B cell (primary cell): ENCODE measurements around the gene DLST. TPM values are rescaled to one million over a fixed set of nuclear protein-coding genes. Genes with fewer than 3 reads are reported as not detected.

Source experiments
- ATAC-seq: fragments of 200-7000 bp; cut with Tn5 transposase; one replicate; pipeline ENCODE4 v1.10.0; 2021; ENCODE audit warnings: low read depth, mild to moderate bottlenecking, moderate number of reproducible peaks, moderate library complexity
- CTCF ChIA-PET: fragments of 350-600 bp; sonication (Branson Sonifier 250); formaldehyde crosslinking; loops from one replicate; lab custom pipeline; 2021; ENCODE audit warnings: antibody characterized with exemption, inconsistent platforms; lab: Charles Lee
- POLR2A ChIA-PET: fragments of 350-600 bp; sonication (Branson Sonifier 250); formaldehyde crosslinking; loops from one replicate; lab custom pipeline; 2021; ENCODE audit warnings: antibody characterized with exemption; lab: Charles Lee
- DNase-seq: peaks from one replicate; pipeline ENCODE4 v3.0.0; 2013
- H2AFZ ChIP-seq: 2 replicates; pipeline ENCODE4 v1.6.1; 2012; ENCODE audit warnings: mild to moderate bottlenecking, low read depth, low read length; ENCODE audit not compliant: insufficient read depth, poor library complexity, severe bottlenecking
- H3K27ac ChIP-seq, 2 donors: 1 replicate in 1 of 2; 2 replicates in 1 of 2; pipeline ENCODE4 v1.5.1; 2012 to 2013; ENCODE audit warnings: low read length in 2 of 2, mild to moderate bottlenecking in 2 of 2, moderate library complexity in 1 of 2
- H3K27me3 ChIP-seq, 4 experiments: fragments of 200-600 bp in 1 of 4; sonication (generic) in 1 of 4; replicated peaks in 1 of 4; 1 replicate in 2 of 4; 2 replicates in 2 of 4; pipeline versions ENCODE4 v1.6.1 to v1.7.0; 2013 to 2016; ENCODE audit warnings: low read length in 3 of 4, mild to moderate bottlenecking in 2 of 4, mixed read lengths in 1 of 4, moderate library complexity in 1 of 4; ENCODE audit not compliant: insufficient read depth in 4 of 4, control insufficient read depth in 3 of 4; ENCODE audit errors: control extremely low read depth in 1 of 4
- H3K36me3 ChIP-seq, 2 experiments: replicated peaks in 1 of 2; 1 replicate in 1 of 2; 2 replicates in 1 of 2; pipeline versions ENCODE4 v1.6.1 to v1.7.1; 2013; ENCODE audit warnings: low read length in 1 of 2; ENCODE audit not compliant: insufficient read depth in 2 of 2, control insufficient read depth in 1 of 2; ENCODE audit errors: control extremely low read depth in 1 of 2, extremely low read depth in 1 of 2
- H3K4me1 ChIP-seq, 2 donors: fragments of 200-600 bp in 1 of 2; sonication (generic) in 1 of 2; 1 replicate in 1 of 2; 2 replicates in 1 of 2; pipeline versions ENCODE4 v1.5.1 to v1.6.1; 2013 to 2017; ENCODE audit warnings: low read length in 2 of 2; ENCODE audit not compliant: control insufficient read depth in 2 of 2, insufficient read depth in 2 of 2
- H3K4me2 ChIP-seq: replicated peaks from 2 replicates; pipeline ENCODE3; 2012; ENCODE audit warnings: mild to moderate bottlenecking, low read depth, low read length; ENCODE audit not compliant: poor library complexity, severe bottlenecking
- H3K4me3 ChIP-seq, 5 experiments: fragments of 200-600 bp in 1 of 5; sonication (generic) in 1 of 5; 1 replicate in 3 of 5; 2 replicates in 2 of 5; pipeline versions ENCODE4 v1.5.1 to v1.7.0; 2011 to 2016; ENCODE audit warnings: low read length in 4 of 5, mild to moderate bottlenecking in 4 of 5, low read depth in 2 of 5, control low read depth in 1 of 5, moderate library complexity in 1 of 5; ENCODE audit not compliant: insufficient read depth in 1 of 5; ENCODE audit errors: control extremely low read depth in 1 of 5, extremely low read depth in 1 of 5
- H3K79me2 ChIP-seq: fragments of 200-600 bp; sonication (generic); one replicate; pipeline ENCODE4 v1.6.0; 2016; ENCODE audit warnings: low read length; ENCODE audit not compliant: control insufficient read depth, insufficient read depth
- H3K9ac ChIP-seq: fragments of 200-600 bp; sonication (generic); 2 replicates; pipeline ENCODE4 v1.6.1; 2017; ENCODE audit warnings: mild to moderate bottlenecking, low read length, moderate library complexity
- H3K9me3 ChIP-seq, 3 donors: one replicate each; pipeline versions ENCODE4 v1.6.1 to v1.7.1; 2013; ENCODE audit warnings: low read length in 2 of 3; ENCODE audit not compliant: control insufficient read depth in 2 of 3, insufficient read depth in 1 of 3; ENCODE audit errors: control extremely low read depth in 1 of 3
- H4K20me1 ChIP-seq: 2 replicates; pipeline ENCODE4 v1.6.0; 2012; ENCODE audit warnings: mild to moderate bottlenecking, low read length; ENCODE audit not compliant: insufficient read depth, control insufficient read depth, poor library complexity, severe bottlenecking
- H3K27ac Mint-ChIP-seq: one replicate; pipeline ENCODE4 v1.8.0; 2021; ENCODE audit warnings: mixed read lengths
- H3K27me3 Mint-ChIP-seq: one replicate; pipeline ENCODE4 v1.8.0; 2021; ENCODE audit warnings: mixed read lengths
- H3K4me1 Mint-ChIP-seq: one replicate; pipeline ENCODE4 v1.8.0; 2021; ENCODE audit warnings: mixed read lengths
- H3K4me3 Mint-ChIP-seq: one replicate; pipeline ENCODE4 v1.8.0; 2021; ENCODE audit warnings: mixed read lengths
- H3K9me3 Mint-ChIP-seq: one replicate; pipeline ENCODE4 v1.8.0; 2022; ENCODE audit warnings: mixed read lengths; ENCODE audit not compliant: insufficient read depth
- CTCF ChIP-seq: fragments of 200-600 bp; IDR thresholded peaks from one replicate; pipeline ENCODE4 v1.8.0; 2022; ENCODE audit warnings: antibody characterized with exemption, mild to moderate bottlenecking
- EZH2 ChIP-seq: IDR thresholded peaks from 2 replicates; pipeline ENCODE4 v1.6.1; 2012; ENCODE audit warnings: borderline replicate concordance, low read depth, mild to moderate bottlenecking, moderate library complexity, low read length; ENCODE audit not compliant: insufficient read depth, poor library complexity, severe bottlenecking
- WGBS: methylation state at CpG from one replicate; pipeline ENCODE4 v1.1.5; 2013; ENCODE audit warnings: missing lambda C conversion rate; ENCODE audit not compliant: insufficient coverage; 5-methylcytosine and 5-hydroxymethylcytosine counted together
- intact Hi-C: fragments of 100-400 bp; cut with micrococcal nuclease; formaldehyde crosslinking; loops from one replicate; pipeline ENCODE4 v1.10.0; 2022
- polyA plus RNA-seq: library from polyadenylated mRNA; depleted of rRNA; stranded (reverse); fragments of >200 nt; gene quantifications from 2 replicates; pipeline ENCODE4 v1.2.3, GENCODE V29; 2012
- total RNA-seq, 2 donors: library from RNA; stranded (reverse); fragments of 120-200 nt in 1 of 2; gene quantifications; 1 replicate in 1 of 2; 2 replicates in 1 of 2; pipeline versions ENCODE4 v1.2.3 to v1.2.4, GENCODE V29; 2013 to 2022

DLST gene
- total and polyA plus RNA-seq, 2 donors (not counting 1 experiment from before 2014, with no cell fraction given), result 73.1 to 89.5 TPM

GRCh38 chr14:74866708-74867389, 14.9 kb upstream of the DLST start:
- H3K27ac ChIP-seq, result no peak overlapping the region
- H3K4me2 ChIP-seq, result no peak overlapping the region
- H3K4me1 Mint-ChIP-seq, result peaks cover 4% of the 10 kb centered on the region

More at GRCh38 chr14:74866708-74867389, 14.9 kb upstream of the DLST start:
- no peak overlapping the region for H3K4me3 ChIP-seq
- intact Hi-C loops, result no loop called here
- no peaks in the 10 kb centered on the region for H3K27me3 Mint-ChIP-seq
- no peaks in the 10 kb centered on the region for H3K9me3 ChIP-seq
- H3K9ac ChIP-seq, result no peak overlapping the region
- no peaks in the 10 kb centered on the region for H3K79me2 ChIP-seq
- no peaks in the 10 kb centered on the region for H4K20me1 ChIP-seq
- POLR2A ChIA-PET, result no interaction called here
- WGBS, result 97% methylated on average over 3 of the region's 3 CpGs
- CTCF ChIA-PET, result interaction anchor here (41.3 kb wide), 1 partner anchor 34 kb away, joined by 926 read pairs; no protein-coding TSS in a partner anchor
- ATAC-seq (no peak), DNase-seq (no peak)
- peaks cover 0 to 11% of the 10 kb centered on the region in 2 donors for H3K4me1 ChIP-seq
- no peak overlapping the region for H3K27ac Mint-ChIP-seq
- H3K36me3 ChIP-seq, result no peaks in the 10 kb centered on the region
- TF ChIP-seq CTCF (no peak), EZH2 (no peak)
- no peak overlapping the region for H2AFZ ChIP-seq
- no peaks in the 10 kb centered on the region for H3K27me3 ChIP-seq
- H3K4me3 Mint-ChIP-seq, result no peak overlapping the region
- H3K9me3 Mint-ChIP-seq, result no peaks in the 10 kb centered on the region
